A673 (cell line): ENCODE results near the gene FPGS. TPM values are rescaled to one million over a fixed set of nuclear protein-coding genes. Genes with fewer than 3 reads are reported as not detected.

Source experiments
- BruUV-seq: library from RNA; stranded (reverse); fragments of 400-500 nt; replicated peaks from 2 replicates; lab custom pipeline; 2021; lab: Mats Ljungman, UMichigan
- CTCF ChIA-PET: fragments of 300-600 bp; sonication (Branson Sonifier 250); formaldehyde crosslinking; loops from one replicate; lab custom pipeline; 2022; ENCODE audit warnings: antibody characterized with exemption; lab: Charles Lee
- POLR2A ChIA-PET: fragments of 300-600 bp; sonication (Branson Sonifier 250); formaldehyde crosslinking; loops from one replicate; lab custom pipeline; 2022; ENCODE audit warnings: antibody characterized with exemption; ENCODE audit not compliant: low non-redundant PET; lab: Charles Lee
- DNase-seq: peaks from one replicate; pipeline ENCODE4 v3.0.0-alpha.2; 2015; ENCODE audit warnings: low spot score
- H3K27ac ChIP-seq: fragments of 200-600 bp; sonication (generic); 2 replicates; pipeline ENCODE4 v1.5.1; 2016; ENCODE audit warnings: mixed run types, low read depth, mild to moderate bottlenecking, mixed read lengths, antibody characterized with exemption, low read length; ENCODE audit not compliant: poor library complexity, severe bottlenecking
- H3K27me3 ChIP-seq: fragments of 200-600 bp; sonication (generic); replicated peaks from 2 replicates; pipeline ENCODE4 v1.6.1; 2017; ENCODE audit warnings: mixed run types, low read depth, mild to moderate bottlenecking, mixed read lengths, antibody characterized with exemption, low read length; ENCODE audit not compliant: insufficient read depth, poor library complexity
- H3K36me3 ChIP-seq: fragments of 200-600 bp; sonication (generic); 2 replicates; pipeline ENCODE4 v1.6.1; 2016; ENCODE audit warnings: mixed run types, mild to moderate bottlenecking, mixed read lengths, antibody characterized with exemption, low read length; ENCODE audit not compliant: insufficient read depth, poor library complexity, severe bottlenecking
- H3K4me1 ChIP-seq: fragments of 200-600 bp; sonication (generic); 2 replicates; pipeline ENCODE4 v1.6.1; 2017; ENCODE audit warnings: mixed run types, mild to moderate bottlenecking, mixed read lengths, antibody characterized with exemption, low read length; ENCODE audit not compliant: insufficient read depth, poor library complexity, severe bottlenecking
- H3K4me3 ChIP-seq: fragments of 200-600 bp; sonication (generic); 2 replicates; pipeline ENCODE4 v1.5.1; 2016; ENCODE audit warnings: low read depth, mixed run types, mild to moderate bottlenecking, mixed read lengths, low read length; ENCODE audit not compliant: poor library complexity, severe bottlenecking
- H3K9me3 ChIP-seq: fragments of 200-600 bp; sonication (generic); 2 replicates; pipeline ENCODE4 v1.6.1; 2016; ENCODE audit warnings: mixed run types, low read depth, mild to moderate bottlenecking, mixed read lengths, antibody characterized with exemption, low read length; ENCODE audit not compliant: poor library complexity, severe bottlenecking
- CTCF ChIP-seq: fragments of 300-800, 200-600 bp; sonication (generic); conservative IDR thresholded peaks from 2 replicates; pipeline ENCODE4 v1.5.1; 2017; ENCODE audit warnings: low read depth, mild to moderate bottlenecking, antibody characterized with exemption, low read length, moderate library complexity, mixed read lengths
- EZH2 ChIP-seq: fragments of 200-600 bp; sonication (generic); IDR thresholded peaks from 2 replicates; pipeline ENCODE4 v1.6.1; 2017; ENCODE audit warnings: borderline replicate concordance, low read depth, mild to moderate bottlenecking, mixed read lengths, antibody characterized with exemption, low read length; ENCODE audit not compliant: poor library complexity, severe bottlenecking
- intact Hi-C: fragments of 100-400 bp; cut with micrococcal nuclease; formaldehyde crosslinking; loops from one replicate; pipeline ENCODE4 v1.10.0; 2022; ENCODE audit not compliant: unreplicated experiment
- total RNA-seq: library from RNA; stranded (reverse); gene quantifications from 2 replicates; pipeline ENCODE4 v1.2.3, GENCODE V29; 2021

The FPGS gene
- total RNA-seq, 1 experiment from 2014 or later = 74.9 TPM

GRCh38 chr9:127796225-127796813 is 6.4 kb upstream of the FPGS start:
- ChIA-PET CTCF (no interaction called here), POLR2A (no interaction called here)
- H3K27me3 ChIP-seq = no peaks in the 10 kb centered on the region
- no peak overlapping the region for H3K27ac ChIP-seq
- intact Hi-C loops = no loop called here
- no peak for DNase-seq
- H3K4me3 ChIP-seq = no peak overlapping the region
- TF ChIP-seq EZH2 = no peak
- TF ChIP-seq CTCF = no peak
- H3K4me1 ChIP-seq = no peaks in the 10 kb centered on the region
- BruUV-seq = no TSS peak
- peaks cover 13% of the 10 kb centered on the region for H3K36me3 ChIP-seq
- no peaks in the 10 kb centered on the region for H3K9me3 ChIP-seq

- no peak for TF ChIP-seq EZH2
- TF ChIP-seq CTCF = no peak
- no TSS peak for BruUV-seq
- DNase-seq = no peak
- intact Hi-C loops = no loop called here
- Histone ChIP-seq H3K4me1 (peaks cover 2% of the 10 kb centered on the region), H3K9me3 (no peaks in the 10 kb centered on the region), H3K4me3 (no peak overlapping the region), H3K27me3 (no peaks in the 10 kb centered on the region), H3K27ac (no peak overlapping the region), H3K36me3 (peaks cover 8% of the 10 kb centered on the region)
- ChIA-PET CTCF (no interaction called here), POLR2A (no interaction called here)
Observed at GRCh38 chr9:127796852-127797370, 5.8 kb upstream of the FPGS start.

DNA sequence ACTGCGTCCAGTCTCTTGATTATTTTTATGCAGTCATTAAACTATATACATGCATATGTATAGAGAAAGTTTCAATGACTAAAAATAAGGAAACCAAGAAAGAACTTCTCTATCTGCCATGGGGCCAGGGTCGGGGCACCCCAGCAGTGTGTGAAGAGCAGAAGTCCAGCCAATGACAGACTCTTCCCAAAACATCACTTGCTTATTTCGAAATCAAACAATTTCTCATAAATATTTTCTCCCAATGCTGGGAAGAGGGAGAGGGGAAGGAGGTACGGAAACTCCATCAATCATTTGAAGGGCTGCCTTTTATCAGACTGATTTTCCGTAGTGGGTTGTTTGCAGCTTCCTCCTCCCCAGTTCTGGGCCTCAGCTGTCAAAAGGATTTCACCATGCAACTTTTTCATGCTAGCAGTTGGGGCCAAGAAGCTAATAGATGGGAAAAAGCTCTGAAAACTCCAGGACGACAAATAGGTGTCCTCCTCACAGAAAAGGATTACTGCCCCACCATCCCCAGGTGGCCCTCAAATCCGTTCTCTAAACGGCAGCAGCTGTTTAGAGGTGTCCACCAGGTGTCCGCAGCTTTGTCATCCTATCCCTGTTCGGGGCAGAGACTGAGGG is 617 bp upstream of the FPGS start:
- Histone ChIP-seq H3K4me3 (peak overlapping the region; percentile 97), H3K4me1 (peaks cover 14% of the 10 kb centered on the region), H3K27me3 (no peaks in the 10 kb centered on the region), H3K36me3 (peaks cover 7% of the 10 kb centered on the region), H3K9me3 (no peaks in the 10 kb centered on the region), H3K27ac (peak overlapping the region; percentile 96)
- ChIA-PET CTCF (no interaction called here), POLR2A (no interaction called here)
- TF ChIP-seq EZH2 = no peak
- TF ChIP-seq CTCF = no peak
- no TSS peak for BruUV-seq
- peak; percentile 33 for DNase-seq
- intact Hi-C loops = loop anchor here (5.0 kb wide), 1 partner anchor 115 kb away; the partner anchor contains the start of gene ST6GALNAC4
